Liver (tissue), 9 donors: ENCODE measurements around the gene ABCA4. TPM values are rescaled to one million over a fixed set of nuclear protein-coding genes. Genes with fewer than 3 reads are reported as not detected.

Experiments used
- DNase-seq: peaks from one replicate; pipeline ENCODE4 v3.0.0-alpha.2; 2017; ENCODE audit warnings: low spot score
- H3K27ac ChIP-seq, 2 donors: one replicate each; pipeline ENCODE4 v1.7.0; 2013; ENCODE audit warnings: inconsistent platforms in 2 of 2, low read length in 2 of 2, control low read depth in 1 of 2, low read depth in 1 of 2, mild to moderate bottlenecking in 1 of 2
- H3K27me3 ChIP-seq, 4 donors: one replicate each; pipeline versions ENCODE4 v1.6.1 to v1.7.0; 2013; ENCODE audit warnings: low read length in 3 of 4, inconsistent platforms in 1 of 4, mild to moderate bottlenecking in 1 of 4, moderate library complexity in 1 of 4; ENCODE audit not compliant: control insufficient read depth in 4 of 4, insufficient read depth in 4 of 4
- H3K36me3 ChIP-seq, 4 donors: one replicate each; pipeline versions ENCODE4 v1.6.1 to v1.7.0; 2013; ENCODE audit warnings: low read length in 3 of 4, mild to moderate bottlenecking in 3 of 4, low read depth in 1 of 4, moderate library complexity in 1 of 4; ENCODE audit not compliant: control insufficient read depth in 4 of 4, insufficient read depth in 3 of 4
- H3K4me1 ChIP-seq, 4 donors: one replicate each; pipeline versions ENCODE4 v1.6.1 to v1.7.0; 2013; ENCODE audit warnings: low read length in 3 of 4, mild to moderate bottlenecking in 3 of 4, moderate library complexity in 1 of 4; ENCODE audit not compliant: control insufficient read depth in 4 of 4, insufficient read depth in 4 of 4
- H3K4me3 ChIP-seq, 3 donors: one replicate each; pipeline versions ENCODE4 v1.6.1 to v1.7.0; 2013; ENCODE audit warnings: low read length in 3 of 3, control low read depth in 1 of 3, low read depth in 1 of 3, mild to moderate bottlenecking in 1 of 3
- H3K9ac ChIP-seq, 2 donors: one replicate each; pipeline ENCODE4 v1.7.0; 2013; ENCODE audit warnings: low read length in 2 of 2, mild to moderate bottlenecking in 2 of 2, moderate library complexity in 2 of 2, control low read depth in 1 of 2, low read depth in 1 of 2
- H3K9me3 ChIP-seq, 4 donors: one replicate each; pipeline versions ENCODE4 v1.6.1 to v1.7.0; 2013; ENCODE audit warnings: low read length in 3 of 4; ENCODE audit not compliant: control insufficient read depth in 4 of 4
- ATF3 ChIP-seq: IDR thresholded peaks from 2 replicates; pipeline ENCODE4 v1.6.1; 2016; ENCODE audit warnings: antibody characterized with exemption
- CTCF ChIP-seq: fragments of 150-350 bp; IDR thresholded peaks from 2 replicates; pipeline ENCODE4 v1.5.1; 2017; ENCODE audit warnings: improper control_type of control experiment, low read depth, low read length; ENCODE audit not compliant: missing input control
- EGR1 ChIP-seq, 2 donors: IDR thresholded peaks; 2 replicates each; pipeline ENCODE4 v1.6.1; 2016 to 2018; ENCODE audit warnings: antibody characterized with exemption in 2 of 2, low read depth in 2 of 2
- FOXA1 ChIP-seq: IDR thresholded peaks from 2 replicates; pipeline ENCODE4 v1.6.1; 2016; ENCODE audit warnings: antibody characterized with exemption
- FOXA2 ChIP-seq: IDR thresholded peaks from 2 replicates; pipeline ENCODE4 v1.6.1; 2016; ENCODE audit warnings: antibody characterized with exemption
- GABPA ChIP-seq, 2 donors: IDR thresholded peaks in 1 of 2; conservative IDR thresholded peaks in 1 of 2; 2 replicates each; pipeline ENCODE4 v1.6.1; 2016; ENCODE audit warnings: antibody characterized with exemption in 2 of 2, mild to moderate bottlenecking in 1 of 2, moderate library complexity in 1 of 2
- HNF4A ChIP-seq, 2 donors: conservative IDR thresholded peaks; 2 replicates each; pipeline ENCODE4 v1.6.1; 2016; ENCODE audit warnings: antibody characterized with exemption in 2 of 2, mild to moderate bottlenecking in 2 of 2
- HNF4G ChIP-seq: IDR thresholded peaks from 2 replicates; pipeline ENCODE4 v1.6.1; 2016; ENCODE audit warnings: antibody characterized with exemption
- JUND ChIP-seq, 2 donors: IDR thresholded peaks; 2 replicates each; pipeline ENCODE4 v1.6.1; 2016; ENCODE audit warnings: antibody characterized with exemption in 2 of 2
- MAX ChIP-seq: IDR thresholded peaks from 2 replicates; pipeline ENCODE4 v1.6.1; 2016; ENCODE audit warnings: antibody characterized with exemption
- NR2F2 ChIP-seq: IDR thresholded peaks from 2 replicates; pipeline ENCODE4 v1.6.1; 2016; ENCODE audit warnings: antibody characterized with exemption
- RAD21 ChIP-seq, 2 donors: IDR thresholded peaks; 2 replicates each; pipeline ENCODE4 v1.6.1; 2016; ENCODE audit warnings: antibody characterized with exemption in 2 of 2, mild to moderate bottlenecking in 2 of 2
- RXRA ChIP-seq, 2 donors: IDR thresholded peaks; 2 replicates each; pipeline ENCODE4 v1.6.1; 2017 to 2018; ENCODE audit warnings: antibody characterized with exemption in 2 of 2, mild to moderate bottlenecking in 1 of 2
- SP1 ChIP-seq: IDR thresholded peaks from 2 replicates; pipeline ENCODE4 v1.6.1; 2018; ENCODE audit warnings: antibody characterized with exemption, mild to moderate bottlenecking
- TAF1 ChIP-seq: conservative IDR thresholded peaks from 2 replicates; pipeline ENCODE4 v1.6.1; 2016; ENCODE audit warnings: antibody characterized with exemption, mild to moderate bottlenecking
- YY1 ChIP-seq: IDR thresholded peaks from 2 replicates; pipeline ENCODE4 v1.6.1; 2016; ENCODE audit warnings: antibody characterized with exemption, mild to moderate bottlenecking
- ZBTB33 ChIP-seq: IDR thresholded peaks from 2 replicates; pipeline ENCODE4 v1.6.1; 2016; ENCODE audit warnings: antibody characterized with exemption
- WGBS: extraction: QIAGEN DNeasy Blood & Tissue Kit; methylation state at CpG from one replicate; pipeline ENCODE4 v1.1.7; 2013; 5-methylcytosine and 5-hydroxymethylcytosine counted together
- polyA plus RNA-seq, 2 donors: library from polyadenylated mRNA; stranded (reverse) in 1 of 2; unstranded in 1 of 2; fragments of 200-250 nt in 1 of 2; fragments of >200 nt in 1 of 2; fragmentation: Nextera tagmentation in 1 of 2; extraction: Ambion mirVana in 1 of 2; gene quantifications; one replicate each; pipeline versions ENCODE4 v1.2.1 to v1.2.3, GENCODE V29; 2013 to 2015
- total RNA-seq, 2 donors: library from RNA; depleted of rRNA; stranded (reverse); fragments of >200 nt; gene quantifications; one replicate each; pipeline ENCODE4 v1.2.3, GENCODE V29; 2014
- donor health status: healthy.
- donor health status: healthy.
- donor health status: healthy.
- donor health status: healthy.
- donor health status: healthy.

Gene ABCA4
- total and polyA plus RNA-seq, 4 donors: 0.19 to 1.5 (median 0.38) TPM

GRCh38 chr1:94121411-94121821, 468 bp upstream of the ABCA4 start:
- Histone ChIP-seq H3K9ac (no peak overlapping the region), H3K9me3 (no peaks in the 10 kb centered on the region), H3K27me3 (no peaks in the 10 kb centered on the region), H3K4me3 (no peak overlapping the region), H3K36me3 (no peaks in the 10 kb centered on the region), H3K4me1 (peaks cover 2 to 19% (median 11%) of the 10 kb centered on the region in 4 donors), H3K27ac (no peak overlapping the region)
- WGBS: 92% methylated on average over 8 of the region's 8 CpGs
- no peak for DNase-seq
- TF ChIP-seq NR2F2 (no peak), JUND (IDR thresholded peaks at IDR 0.05) (no peak), MAX (no peak), GABPA (IDR thresholded peaks at IDR 0.05 in 1 of 2, conservative IDR thresholded peaks at IDR 0.05 in 1 of 2) (no peak), CTCF (no peak), ZBTB33 (no peak), ATF3 (no peak), RXRA (IDR thresholded peaks at IDR 0.05) (no peak), TAF1 (no peak), FOXA2 (no peak), RAD21 (IDR thresholded peaks at IDR 0.05) (no peak), SP1 (no peak)

- no peak for DNase-seq
- 91% methylated on average over 9 of the region's 9 CpGs for WGBS
- Histone ChIP-seq H3K9me3 (no peaks in the 10 kb centered on the region), H3K4me1 (peaks cover 6 to 18% (median 10%) of the 10 kb centered on the region in 4 donors), H3K9ac (no peak overlapping the region), H3K27me3 (no peaks in the 10 kb centered on the region), H3K36me3 (no peaks in the 10 kb centered on the region), H3K27ac (no peak overlapping the region), H3K4me3 (no peak overlapping the region)
- TF ChIP-seq FOXA2 (no peak), SP1 (no peak), NR2F2 (no peak), RXRA (IDR thresholded peaks at IDR 0.05) (no peak), FOXA1 (no peak), YY1 (no peak), CTCF (no peak), EGR1 (IDR thresholded peaks at IDR 0.05; ENCODE audit: low read depth in 2 of 2) (no peak), HNF4G (no peak), GABPA (IDR thresholded peaks at IDR 0.05 in 1 of 2, conservative IDR thresholded peaks at IDR 0.05 in 1 of 2) (no peak), RAD21 (IDR thresholded peaks at IDR 0.05) (no peak), HNF4A (conservative IDR thresholded peaks at IDR 0.05) (no peak)
Observed at GRCh38 chr1:94120570-94120901, 412 bp downstream of the ABCA4 start.
